Neural progenitor cell (in vitro differentiated cells): Measurements from ENCODE around the gene TSEN15. TPM values are rescaled to one million over a fixed set of nuclear protein-coding genes. Genes with fewer than 3 reads are reported as not detected.
A peak's percentile ranks its signal among the peaks of the same experiment; 100 is the strongest.

Experiments
- DNase-seq: peaks from one replicate; pipeline ENCODE4 v3.0.0-alpha.2; 2016; ENCODE audit warnings: low spot score
- H2AFZ ChIP-seq: fragments of 200-600 bp; sonication (generic); replicated peaks from 2 replicates; pipeline ENCODE4 v1.6.1; 2016; ENCODE audit warnings: antibody characterized with exemption
- H3F3A ChIP-seq: fragments of 200-600 bp; sonication (generic); 2 replicates; pipeline ENCODE4 v1.6.1; 2016; ENCODE audit warnings: antibody characterized with exemption, low read depth
- H3K27ac ChIP-seq: fragments of 200-600 bp; sonication (generic); 2 replicates; pipeline ENCODE4 v1.5.1; 2016; ENCODE audit warnings: mild to moderate bottlenecking
- H3K27me3 ChIP-seq: fragments of 200-600 bp; sonication (generic); 2 replicates; pipeline ENCODE4 v1.6.1; 2016; ENCODE audit warnings: mild to moderate bottlenecking, moderate library complexity
- H3K36me3 ChIP-seq: fragments of 200-600 bp; sonication (generic); 2 replicates; pipeline ENCODE4 v1.5.1; 2016
- H3K4me1 ChIP-seq: fragments of 200-600 bp; sonication (generic); 2 replicates; pipeline ENCODE4 v1.6.1; 2016; ENCODE audit warnings: mixed run types
- H3K4me2 ChIP-seq: fragments of 200-600 bp; sonication (generic); 2 replicates; pipeline ENCODE4 v1.6.1; 2016
- H3K4me3 ChIP-seq: fragments of 200-600 bp; sonication (generic); 2 replicates; pipeline ENCODE4 v1.5.1; 2016
- H3K79me2 ChIP-seq: fragments of 200-600 bp; sonication (generic); 2 replicates; pipeline ENCODE4 v1.6.1; 2016; ENCODE audit warnings: low read depth
- H3K9ac ChIP-seq: fragments of 200-600 bp; sonication (generic); 2 replicates; pipeline ENCODE4 v1.6.1; 2016
- H3K9me3 ChIP-seq: fragments of 200-600 bp; sonication (generic); 2 replicates; pipeline ENCODE4 v1.5.1; 2016; ENCODE audit warnings: low read depth
- H4K20me1 ChIP-seq: fragments of 200-600 bp; sonication (generic); 2 replicates; pipeline ENCODE4 v1.6.1; 2016; ENCODE audit warnings: low read depth
- H3K27ac Mint-ChIP-seq: 3 replicates; pipeline ENCODE4 v1.8.0; 2021; ENCODE audit warnings: mixed read lengths
- H3K27me3 Mint-ChIP-seq: 2 replicates; pipeline ENCODE4 v1.8.0; 2022; ENCODE audit warnings: low read depth, mild to moderate bottlenecking, inconsistent platforms, moderate library complexity, mixed read lengths; ENCODE audit not compliant: insufficient read depth
- H3K36me3 Mint-ChIP-seq: 3 replicates; pipeline ENCODE4 v1.8.0; 2021; ENCODE audit warnings: mixed read lengths
- H3K4me1 Mint-ChIP-seq: 3 replicates; pipeline ENCODE4 v1.8.0; 2021; ENCODE audit warnings: mixed read lengths
- H3K4me3 Mint-ChIP-seq: 3 replicates; pipeline ENCODE4 v1.8.0; 2021; ENCODE audit warnings: mild to moderate bottlenecking, moderate library complexity, mixed read lengths
- H3K9me3 Mint-ChIP-seq: 3 replicates; pipeline ENCODE4 v1.8.0; 2020; ENCODE audit warnings: mixed read lengths
- CTCF ChIP-seq: fragments of 200-600 bp; sonication (generic); IDR thresholded peaks from 2 replicates; pipeline ENCODE4 v1.5.1; 2017; ENCODE audit warnings: antibody characterized with exemption, mild to moderate bottlenecking
- EZH2 ChIP-seq: fragments of 200-600 bp; sonication (generic); IDR thresholded peaks from 2 replicates; pipeline ENCODE4 v1.6.1; 2017; ENCODE audit warnings: antibody characterized with exemption, mild to moderate bottlenecking, moderate library complexity
- EZH2phosphoT487 ChIP-seq: fragments of 200-600 bp; sonication (generic); IDR thresholded peaks from 2 replicates; pipeline ENCODE4 v1.6.1; 2017; ENCODE audit warnings: antibody characterized with exemption
- total RNA-seq: library from RNA; depleted of rRNA; stranded (reverse); fragments of >200 nt; gene quantifications from 2 replicates; pipeline ENCODE4 v1.2.3, GENCODE V29; 2015; ENCODE audit warnings: low replicate concordance

Gene TSEN15
- total RNA-seq, 1 donor from 2014 or later, result 72.3 TPM

- H3K36me3 Mint-ChIP-seq, result no peaks in the 10 kb centered on the region
- peaks cover 4% of the 10 kb centered on the region for H3F3A ChIP-seq
- peaks cover 29% of the 10 kb centered on the region for H3K4me1 ChIP-seq
- H3K79me2 ChIP-seq, result no peaks in the 10 kb centered on the region
- H3K9ac ChIP-seq, result no peak overlapping the region
- H3K4me2 ChIP-seq, result no peak overlapping the region
- no peaks in the 10 kb centered on the region for H4K20me1 ChIP-seq
- no peak overlapping the region for H3K4me3 Mint-ChIP-seq
- H3K27ac ChIP-seq, result no peak overlapping the region
- peaks cover 72% of the 10 kb centered on the region for H3K4me1 Mint-ChIP-seq
- no peak overlapping the region for H3K4me3 ChIP-seq
- no peaks in the 10 kb centered on the region for H3K9me3 ChIP-seq
- H3K27me3 ChIP-seq, result peaks cover 10% of the 10 kb centered on the region
- H3K27me3 Mint-ChIP-seq, result no peaks in the 10 kb centered on the region
- DNase-seq, result no peak
- H3K27ac Mint-ChIP-seq, result peak overlapping the region; percentile 28
- H3K9me3 Mint-ChIP-seq, result no peaks in the 10 kb centered on the region
- no peaks in the 10 kb centered on the region for H3K36me3 ChIP-seq
- no peak overlapping the region for H2AFZ ChIP-seq
- TF ChIP-seq CTCF (no peak), EZH2 (no peak), EZH2phosphoT487 (no peak)
These were observed 22.5 kb upstream of the TSEN15 start for GRCh38 chr1:184028854-184029623.

- Mint-ChIP-seq H3K27me3 (no peaks in the 10 kb centered on the region), H3K4me1 (peaks cover 72% of the 10 kb centered on the region), H3K9me3 (no peaks in the 10 kb centered on the region)
These were observed 21.0 kb upstream of the TSEN15 start for GRCh38 chr1:184030433-184031091.

GRCh38 chr1:184031092-184031408, 20.5 kb upstream of the TSEN15 start:
- Mint-ChIP-seq H3K36me3 (no peaks in the 10 kb centered on the region), H3K4me3 (no peak overlapping the region), H3K9me3 (no peaks in the 10 kb centered on the region), H3K4me1 (peaks cover 71% of the 10 kb centered on the region), H3K27me3 (no peaks in the 10 kb centered on the region), H3K27ac (no peak overlapping the region)
- Histone ChIP-seq H3F3A (peaks cover 11% of the 10 kb centered on the region), H3K36me3 (no peaks in the 10 kb centered on the region), H3K9ac (no peak overlapping the region), H4K20me1 (no peaks in the 10 kb centered on the region), H3K27me3 (peaks cover 30% of the 10 kb centered on the region), H2AFZ (no peak overlapping the region), H3K27ac (no peak overlapping the region), H3K9me3 (no peaks in the 10 kb centered on the region), H3K4me3 (no peak overlapping the region), H3K79me2 (no peaks in the 10 kb centered on the region), H3K4me2 (no peak overlapping the region), H3K4me1 (peaks cover 17% of the 10 kb centered on the region)
- TF ChIP-seq EZH2phosphoT487, result no peak
- TF ChIP-seq EZH2, result no peak
- TF ChIP-seq CTCF, result no peak
- DNase-seq, result no peak

More at GRCh38 chr1:184030433-184031091, 21.0 kb upstream of the TSEN15 start:
- peaks cover 25% of the 10 kb centered on the region for H3K27me3 ChIP-seq
- H3K4me3 ChIP-seq, result no peak overlapping the region
- no peaks in the 10 kb centered on the region for H4K20me1 ChIP-seq
- no peak overlapping the region for H3K4me2 ChIP-seq
- Mint-ChIP-seq H3K4me3 (no peak overlapping the region), H3K27ac (no peak overlapping the region), H3K36me3 (no peaks in the 10 kb centered on the region)
- DNase-seq, result no peak
- H3K9me3 ChIP-seq, result no peaks in the 10 kb centered on the region
- H3K9ac ChIP-seq, result no peak overlapping the region
- H3K4me1 ChIP-seq, result peaks cover 18% of the 10 kb centered on the region
- no peak for TF ChIP-seq CTCF
- TF ChIP-seq EZH2phosphoT487, result no peak
- TF ChIP-seq EZH2, result no peak
- peaks cover 8% of the 10 kb centered on the region for H3F3A ChIP-seq
- no peak overlapping the region for H3K27ac ChIP-seq
- H2AFZ ChIP-seq, result no peak overlapping the region
- no peaks in the 10 kb centered on the region for H3K36me3 ChIP-seq
- no peaks in the 10 kb centered on the region for H3K79me2 ChIP-seq
